ENCODE measurements around the gene SIRT7. TPM values are rescaled to one million over a fixed set of nuclear protein-coding genes. Genes with fewer than 3 reads are reported as not detected.

The SIRT7 gene
- total RNA-seq, 1 donor from 2014 or later, result 26.4 TPM

GRCh38 chr17:81889602-81890001 is 28.4 kb downstream of the SIRT7 start:
- H3K36me3 ChIP-seq (ENCODE audit: control insufficient read depth, insufficient read depth, low read length), result peaks cover 8% of the 10 kb centered on the region
- DNase-seq (ENCODE audit: low read depth), result no peak
- no peak for TF ChIP-seq CTCF (IDR thresholded peaks at IDR 0.05; ENCODE audit: insufficient read depth, low read length, poor library complexity, severe bottlenecking)
- no peak overlapping the region for H3K4me3 ChIP-seq (ENCODE audit: low read depth, low read length)
- H3K27me3 ChIP-seq (ENCODE audit: control insufficient read depth, insufficient read depth, low read length), result no peaks in the 10 kb centered on the region

GRCh38 chr17:81888988-81889595 is 28.9 kb downstream of the SIRT7 start:
- Histone ChIP-seq H3K36me3 (ENCODE audit: control insufficient read depth, insufficient read depth, low read length) (peaks cover 8% of the 10 kb centered on the region), H3K4me3 (ENCODE audit: low read depth, low read length) (no peak overlapping the region)
- no peak for TF ChIP-seq CTCF (IDR thresholded peaks at IDR 0.05; ENCODE audit: insufficient read depth, low read length, poor library complexity, severe bottlenecking)

GRCh38 chr17:81888105-81888987 is 29.6 kb downstream of the SIRT7 start:
- no peak for TF ChIP-seq CTCF (IDR thresholded peaks at IDR 0.05; ENCODE audit: insufficient read depth, low read length, poor library complexity, severe bottlenecking)
- no peak for DNase-seq (ENCODE audit: low read depth)
- no peak overlapping the region for H3K4me3 ChIP-seq (ENCODE audit: low read depth, low read length)
- H3K27me3 ChIP-seq (ENCODE audit: control insufficient read depth, insufficient read depth, low read length), result no peaks in the 10 kb centered on the region
- peaks cover 8% of the 10 kb centered on the region for H3K36me3 ChIP-seq (ENCODE audit: control insufficient read depth, insufficient read depth, low read length)

More at GRCh38 chr17:81888988-81889595, 28.9 kb downstream of the SIRT7 start:
- no peaks in the 10 kb centered on the region for H3K27me3 ChIP-seq (ENCODE audit: control insufficient read depth, insufficient read depth, low read length)
- no peak for DNase-seq (ENCODE audit: low read depth)

- TF ChIP-seq CTCF (IDR thresholded peaks at IDR 0.05; ENCODE audit: insufficient read depth, low read length, poor library complexity, severe bottlenecking), result no peak
- peak; percentile 87 for DNase-seq (ENCODE audit: low read depth)
- no peaks in the 10 kb centered on the region for H3K27me3 ChIP-seq (ENCODE audit: control insufficient read depth, insufficient read depth, low read length)
- peaks cover 8% of the 10 kb centered on the region for H3K36me3 ChIP-seq (ENCODE audit: control insufficient read depth, insufficient read depth, low read length)
- no peak overlapping the region for H3K4me3 ChIP-seq (ENCODE audit: low read depth, low read length)
These were observed 32.0 kb downstream of the SIRT7 start for GRCh38 chr17:81885869-81886548.

GRCh38 chr17:81885454-81885853 is 32.5 kb downstream of the SIRT7 start:
- no peaks in the 10 kb centered on the region for H3K27me3 ChIP-seq (ENCODE audit: control insufficient read depth, insufficient read depth, low read length)
- no peak overlapping the region for H3K4me3 ChIP-seq (ENCODE audit: low read depth, low read length)
- DNase-seq (ENCODE audit: low read depth), result no peak
- H3K36me3 ChIP-seq (ENCODE audit: control insufficient read depth, insufficient read depth, low read length), result peaks cover 8% of the 10 kb centered on the region
- TF ChIP-seq CTCF (IDR thresholded peaks at IDR 0.05; ENCODE audit: insufficient read depth, low read length, poor library complexity, severe bottlenecking), result no peak

Data from kidney epithelial cell (primary cell).